HT1080 (cell line): ENCODE results near the gene MAGEA8. TPM values are rescaled to one million over a fixed set of nuclear protein-coding genes. Genes with fewer than 3 reads are reported as not detected.
"Not testable (repeated sequence)": the region's sequence is repeated elsewhere in the genome, so short reads cannot be mapped to it uniquely, and the experiment has no call there.

ENCODE experiments used
- DNase-seq: peaks from one replicate; pipeline ENCODE4 v3.0.0-alpha.2; 2015; ENCODE audit warnings: low read depth
- polyA plus RNA-seq, 2 experiments: library from polyadenylated mRNA; depleted of rRNA; stranded (reverse); fragments of >200 nt; gene quantifications; 2 replicates each; pipeline ENCODE4 v1.2.3, GENCODE V29; 2015
- total RNA-seq: library from RNA; depleted of rRNA; stranded (reverse); fragments of >200 nt; shearing (Covaris generic); gene quantifications from 2 replicates; pipeline ENCODE4 v1.2.3, GENCODE V29; 2014; rRNA removed

MAGEA8 gene, protein sequence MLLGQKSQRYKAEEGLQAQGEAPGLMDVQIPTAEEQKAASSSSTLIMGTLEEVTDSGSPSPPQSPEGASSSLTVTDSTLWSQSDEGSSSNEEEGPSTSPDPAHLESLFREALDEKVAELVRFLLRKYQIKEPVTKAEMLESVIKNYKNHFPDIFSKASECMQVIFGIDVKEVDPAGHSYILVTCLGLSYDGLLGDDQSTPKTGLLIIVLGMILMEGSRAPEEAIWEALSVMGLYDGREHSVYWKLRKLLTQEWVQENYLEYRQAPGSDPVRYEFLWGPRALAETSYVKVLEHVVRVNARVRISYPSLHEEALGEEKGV
- total RNA-seq: not detected in 2 replicates
- polyA plus RNA-seq (2015; cell fraction: cytosol; rRNA removed): not detected in 2 replicates
- not detected in 2 replicates for polyA plus RNA-seq (2015; cell fraction: nucleus; rRNA removed)

GRCh38 chrX:149881081-149881711 is at the start of gene MAGEA8:
TSS of gene MAGEA8 (plus strand) at chrX:149881183. CDS start at chrX:149884273, 3,090 bp downstream.
- no peak for DNase-seq

GRCh38 chrX:149831473-149831872 is 49.5 kb upstream of the MAGEA8 start:
- no peak for DNase-seq

DNA sequence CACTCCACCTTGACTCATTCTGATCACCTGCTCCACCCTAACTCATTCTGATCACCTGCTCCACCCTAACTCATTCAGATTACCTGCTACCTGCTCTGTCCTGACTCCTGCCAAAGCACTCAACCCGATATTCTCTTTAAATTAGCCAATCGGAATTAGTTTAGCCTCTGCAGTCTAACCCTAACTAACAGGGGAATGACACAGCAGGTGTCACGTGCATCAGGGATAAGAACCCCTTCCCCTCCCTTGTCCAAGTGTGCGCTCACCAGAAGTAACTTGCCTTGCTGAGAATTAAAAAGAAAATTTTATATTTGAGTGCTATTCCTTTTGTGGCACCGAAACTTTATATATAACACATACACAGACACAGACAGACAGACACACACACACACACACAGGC is 44.3 kb upstream of the MAGEA8 start:
- DNase-seq: not testable (repeated sequence)

DNA sequence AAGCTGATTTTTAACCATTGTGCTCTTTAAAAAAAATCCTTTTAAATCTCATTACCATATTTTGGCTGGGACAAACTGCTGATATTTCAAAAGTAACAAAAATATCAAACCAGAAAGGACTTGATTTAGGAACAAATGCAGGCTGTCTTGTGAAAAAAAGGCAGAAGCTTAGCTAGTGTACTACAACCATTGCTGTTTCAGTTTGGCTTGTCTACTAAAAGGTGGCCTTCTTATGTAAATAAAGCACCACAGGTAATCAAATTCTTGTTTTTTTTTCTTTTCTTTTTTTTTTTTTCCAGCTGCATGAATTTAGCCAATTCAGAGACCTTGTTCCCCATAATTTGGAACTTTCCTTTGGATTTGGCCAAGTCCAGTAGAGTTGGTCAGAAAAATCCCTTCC is 43.8 kb upstream of the MAGEA8 start:
- DNase-seq: no peak

- no peak for DNase-seq
These were observed 43.3 kb upstream of the MAGEA8 start for GRCh38 chrX:149837639-149838038.

DNA sequence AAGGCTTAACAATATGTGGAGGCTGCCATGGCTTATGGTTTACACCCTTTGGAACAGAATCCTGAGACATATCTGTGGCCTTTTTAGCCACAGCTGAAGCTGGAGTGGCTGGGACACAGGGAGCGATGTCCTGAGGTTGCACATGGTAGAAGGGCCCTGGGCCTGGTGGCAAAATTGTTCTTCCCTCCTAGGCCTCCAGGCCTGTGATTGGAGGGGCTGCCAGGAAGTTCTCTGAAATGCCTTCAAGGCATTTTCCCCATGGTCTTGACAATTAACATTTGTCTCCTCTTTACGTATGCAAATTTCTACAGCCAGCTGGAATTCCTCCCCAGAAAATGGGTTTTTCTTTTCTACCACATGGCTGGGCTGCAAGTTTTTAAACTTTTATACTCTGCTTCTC is 39.1 kb upstream of the MAGEA8 start:
- no peak for DNase-seq

- no peak for DNase-seq
These were observed 35.6 kb upstream of the MAGEA8 start for GRCh38 chrX:149845385-149845784.

DNA sequence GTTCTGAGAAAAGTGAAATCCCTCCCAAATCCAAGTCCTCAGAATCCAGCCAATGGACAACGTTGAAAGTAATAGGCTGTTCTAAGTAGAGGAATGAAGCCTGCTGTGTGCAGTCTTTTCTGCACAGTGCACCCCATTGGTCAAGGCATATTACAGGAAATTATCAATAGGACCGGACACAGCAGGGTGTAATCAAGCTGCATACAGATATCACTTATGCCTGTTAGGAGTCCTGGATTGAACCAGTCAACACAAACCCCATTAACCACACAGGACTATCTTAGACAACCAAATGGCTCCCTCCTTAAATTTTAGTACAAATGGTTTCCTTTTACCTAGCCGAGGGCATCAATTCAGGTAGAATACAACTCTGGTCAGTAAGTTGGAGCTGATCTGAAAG is 34.2 kb upstream of the MAGEA8 start:
- DNase-seq: no peak

DNA sequence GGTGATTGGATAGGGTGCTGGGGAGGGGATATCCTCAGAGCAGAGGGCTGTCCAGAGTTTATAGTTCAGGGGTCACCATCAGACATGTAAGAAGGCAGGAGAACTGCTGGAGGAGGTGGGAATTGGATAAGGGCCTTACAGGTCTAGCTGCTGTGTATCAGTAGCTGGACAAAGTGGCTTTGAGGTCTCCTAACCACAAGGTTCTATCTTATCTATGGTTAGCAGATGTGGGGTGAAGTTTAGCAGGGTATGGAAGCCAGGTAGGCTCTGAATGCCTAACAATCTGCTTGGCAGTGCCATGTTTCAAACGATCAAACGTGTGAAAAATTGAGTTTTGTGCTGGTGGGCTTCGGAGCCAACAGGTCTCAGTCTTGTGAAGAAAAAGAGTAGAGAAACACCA is 32.1 kb upstream of the MAGEA8 start:
- DNase-seq: no peak

DNA sequence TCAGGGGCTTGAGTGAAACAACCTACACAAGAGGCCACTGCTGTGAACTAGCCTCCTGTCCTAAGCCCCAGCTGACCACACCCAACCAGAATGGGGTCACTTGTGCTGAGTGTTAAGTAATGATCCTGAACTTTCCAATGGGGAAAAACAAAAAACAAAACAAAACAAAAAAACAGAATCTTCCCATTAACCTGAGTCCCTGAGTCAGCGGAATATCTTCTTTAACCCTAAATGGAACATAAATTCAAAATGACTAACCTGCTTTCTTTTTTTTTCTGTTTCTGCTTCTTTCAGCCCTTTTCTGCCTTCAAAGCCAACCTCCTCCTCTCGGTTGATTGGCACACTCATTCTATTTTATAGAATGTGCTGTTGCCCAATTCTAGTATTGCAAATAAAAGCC is 31.2 kb upstream of the MAGEA8 start:
- no peak for DNase-seq

DNA sequence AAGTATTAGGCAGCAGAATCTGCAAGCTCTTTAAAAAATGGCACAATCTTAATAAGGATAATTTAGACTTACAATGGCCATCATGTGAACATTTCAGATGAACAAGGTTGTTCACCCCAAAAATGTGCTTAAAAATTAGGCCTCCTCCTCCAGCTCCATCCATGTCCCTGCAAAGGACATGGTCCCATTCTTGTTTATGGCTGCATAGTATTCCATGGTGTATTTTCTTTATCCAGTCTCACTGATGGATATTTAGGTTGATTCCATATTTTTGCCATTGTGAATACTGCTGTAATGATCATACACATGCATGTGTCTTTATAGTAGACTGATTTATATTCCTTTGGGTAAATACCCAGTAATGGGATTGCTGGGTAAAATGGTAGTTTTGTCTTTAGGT is 29.1 kb upstream of the MAGEA8 start:
- no peak for DNase-seq

- DNase-seq: no peak
These were observed 27.1 kb upstream of the MAGEA8 start for GRCh38 chrX:149853925-149854324.

- no peak for DNase-seq
These were observed 22.4 kb upstream of the MAGEA8 start for GRCh38 chrX:149858592-149858991.

DNA sequence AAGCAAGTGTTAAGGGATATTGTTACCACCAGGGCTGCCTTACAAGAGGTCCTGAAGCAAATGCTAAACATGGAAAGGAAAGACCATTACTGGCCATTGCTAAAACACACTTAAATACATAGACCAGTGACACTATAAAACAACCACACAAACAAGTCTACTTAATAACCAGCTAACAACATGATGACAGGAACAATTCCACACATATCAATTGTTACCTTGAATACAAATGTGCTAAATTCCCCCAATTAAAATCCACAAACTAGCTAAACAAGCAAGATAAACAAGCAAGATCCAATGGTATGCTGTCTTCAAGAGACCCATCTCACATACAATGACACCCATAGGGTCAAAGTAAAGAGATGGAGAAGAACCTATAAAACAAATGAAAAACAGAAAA is 20.5 kb upstream of the MAGEA8 start:
- no peak for DNase-seq

DNA sequence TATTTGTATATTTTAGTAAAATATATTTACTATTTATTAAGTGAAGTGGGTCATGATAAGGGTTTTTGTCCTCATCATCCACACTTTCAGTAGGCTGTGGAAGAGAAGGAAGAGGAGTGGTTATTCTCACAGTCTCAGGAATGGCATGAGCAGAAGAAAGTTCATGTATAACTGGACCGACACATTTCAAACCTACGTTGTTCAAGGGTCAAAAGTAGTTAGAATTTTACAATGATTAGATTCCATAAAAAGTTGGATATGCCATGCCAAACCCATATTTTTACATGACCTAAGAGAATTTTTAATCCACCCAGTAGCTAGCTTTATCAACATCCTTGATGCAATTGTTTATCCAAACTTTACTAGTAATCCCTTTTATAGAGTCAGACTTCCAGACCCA is 15.6 kb upstream of the MAGEA8 start:
- DNase-seq: no peak

- no peak for DNase-seq
These were observed 13.5 kb upstream of the MAGEA8 start for GRCh38 chrX:149867488-149867887.

DNA sequence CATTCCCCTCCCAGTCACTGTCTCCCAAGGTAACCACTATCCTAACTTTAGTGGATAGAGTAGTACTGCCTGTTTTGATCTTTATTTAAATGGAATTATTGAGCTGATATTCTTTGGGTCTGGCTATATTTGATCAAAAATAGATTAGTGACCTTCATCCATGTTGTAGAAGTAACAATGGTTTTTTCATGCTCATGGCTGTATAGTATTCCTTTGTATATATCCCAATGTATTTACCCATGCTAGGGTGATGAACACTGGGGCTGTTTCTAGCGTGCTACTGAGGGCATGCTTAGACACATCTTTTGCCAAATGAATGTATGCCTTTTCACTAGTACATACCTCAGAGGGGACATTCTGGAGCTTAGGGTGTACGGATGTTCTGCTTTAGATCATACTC is 10.1 kb upstream of the MAGEA8 start:
- DNase-seq: no peak

- no peak for DNase-seq
These were observed 9.6 kb upstream of the MAGEA8 start for GRCh38 chrX:149871433-149871832.

DNA sequence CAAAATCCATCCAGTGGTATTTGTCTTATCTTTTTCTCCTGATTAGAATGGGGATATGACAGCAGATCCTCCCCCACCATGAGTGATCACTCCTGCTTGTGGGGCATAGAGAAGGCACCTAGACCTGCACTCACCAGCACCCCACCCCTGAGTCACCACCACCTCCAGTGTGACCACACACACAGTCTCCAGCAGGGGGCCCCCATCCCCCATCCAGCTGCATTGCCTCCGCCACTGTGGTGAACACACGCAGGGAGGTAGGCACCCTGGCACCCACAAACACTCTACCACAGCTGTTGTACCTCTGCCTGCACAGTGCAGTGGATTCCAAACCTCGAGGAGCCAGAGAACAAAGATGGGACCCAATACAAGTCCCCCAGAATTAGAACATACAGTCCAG is 9.0 kb upstream of the MAGEA8 start:
- DNase-seq: peak; percentile 32

- peak; percentile 3 for DNase-seq
These were observed 3.8 kb upstream of the MAGEA8 start for GRCh38 chrX:149877157-149877556.

GRCh38 chrX:149877636-149878035 is 3.3 kb upstream of the MAGEA8 start:
- peak; percentile 42 for DNase-seq

GRCh38 chrX:149890828-149891227 is 9.8 kb downstream of the MAGEA8 start:
- not testable (repeated sequence) for DNase-seq

DNA sequence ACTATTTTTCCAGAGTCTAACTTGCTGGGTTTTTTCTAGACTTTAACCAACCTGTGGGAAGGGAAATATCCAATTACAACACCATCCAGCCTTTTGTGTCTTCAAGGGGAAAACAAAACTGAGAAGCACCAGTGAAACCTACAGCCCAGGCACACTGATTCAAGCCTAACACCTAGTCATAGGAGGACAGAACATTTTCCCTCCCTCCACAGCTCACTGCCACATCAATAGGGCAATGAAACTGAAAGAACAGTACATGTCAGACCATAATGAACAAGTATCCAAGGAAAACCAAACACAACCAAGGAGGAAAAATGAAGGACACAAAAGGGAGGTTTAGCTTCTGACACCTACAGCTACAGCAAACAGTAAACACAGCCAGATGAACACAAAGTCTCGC is 17.6 kb downstream of the MAGEA8 start:
- DNase-seq: no peak
